AG04449 (cell line): ENCODE results near the gene CFAP74.

Experiments
- CTCF ChIA-PET: fragments of 350-600 bp; formaldehyde crosslinking; extraction: SDS; loops from one replicate; lab custom pipeline; 2021; ENCODE audit warnings: antibody characterized with exemption; lab: Yijun Ruan, JAX
- POLR2A ChIA-PET: fragments of 400-600, 350-600 bp; formaldehyde crosslinking; extraction: SDS; loops from one replicate; lab custom pipeline; 2020; ENCODE audit warnings: antibody characterized with exemption, inconsistent platforms; lab: Yijun Ruan, JAX
- DNase-seq: peaks from one replicate; pipeline ENCODE4 v3.0.0-alpha.2; 2010; ENCODE audit warnings: low read depth, low spot score
- H3K4me3 ChIP-seq: 2 replicates; pipeline ENCODE4 v1.5.1; 2011; ENCODE audit warnings: low read depth, mild to moderate bottlenecking, control low read depth, low read length
- CTCF ChIP-seq: IDR thresholded peaks from one replicate; pipeline ENCODE4 v1.5.1; 2011; ENCODE audit warnings: mild to moderate bottlenecking, moderate library complexity, low read length, control low read depth, inconsistent platforms; ENCODE audit not compliant: insufficient read depth; ENCODE audit errors: missing control alignments

CFAP74 gene

GRCh38 chr1:1958071-1958541 is 45.5 kb downstream of the CFAP74 start:
- POLR2A ChIA-PET, result no interaction called here
- no peak overlapping the region for H3K4me3 ChIP-seq
- TF ChIP-seq CTCF, result no peak
- DNase-seq, result no peak
- CTCF ChIA-PET, result interaction anchor here (1.1 to 3.3 kb wide), 3 partner anchors 9 to 86 kb away, joined by 3 to 32 read pairs (median 5); no protein-coding TSS in a partner anchor

- ChIA-PET CTCF (interaction anchor here (1.3 to 1.7 kb wide), 2 partner anchors 8 to 87 kb away, joined by 3 to 5 read pairs; no protein-coding TSS in a partner anchor), POLR2A (no interaction called here)
- no peak for DNase-seq
- no peak for TF ChIP-seq CTCF
- H3K4me3 ChIP-seq, result no peak overlapping the region
These were observed 46.0 kb downstream of the CFAP74 start for GRCh38 chr1:1957533-1957961.

GRCh38 chr1:1956586-1957532 is 46.7 kb downstream of the CFAP74 start:
- ChIA-PET CTCF (interaction anchor here (1.0 to 1.3 kb wide), 2 partner anchors 88 to 90 kb away, joined by 3 read pairs; no protein-coding TSS in a partner anchor), POLR2A (no interaction called here)
- no peak for DNase-seq
- H3K4me3 ChIP-seq, result no peak overlapping the region
- no peak for TF ChIP-seq CTCF

- H3K4me3 ChIP-seq, result no peak overlapping the region
- CTCF ChIA-PET, result interaction anchor here (1.0 to 1.6 kb wide), 3 partner anchors 12 to 91 kb away, joined by 3 to 5 read pairs (median 3); no protein-coding TSS in a partner anchor
- no peak for DNase-seq
- no peak for TF ChIP-seq CTCF
- POLR2A ChIA-PET, result no interaction called here
These were observed 47.5 kb downstream of the CFAP74 start for GRCh38 chr1:1956101-1956500.

- ChIA-PET CTCF (interaction anchor here (1.6 kb wide), 2 partner anchors 11 to 89 kb away, joined by 5 to 6 read pairs; no protein-coding TSS in a partner anchor), POLR2A (no interaction called here)
- no peak for TF ChIP-seq CTCF
- no peak for DNase-seq
- no peak overlapping the region for H3K4me3 ChIP-seq
These were observed 47.9 kb downstream of the CFAP74 start for GRCh38 chr1:1955621-1956094.
